Activated CD8-positive, alpha-beta memory T cell treated with anti-CD3 and anti-CD28 coated beads, Interleukin-2, amount 50 U/mL, for 1 hour (primary cell): Measurements from ENCODE around the gene TMEM150C.
"Not testable (repeated sequence)": the region's sequence is repeated elsewhere in the genome, so short reads cannot be mapped to it uniquely, and the experiment has no call there.

Experiments used
- DNase-seq: peaks from one replicate; pipeline ENCODE4 v3.0.0-alpha.2; 2020; ENCODE audit errors: extremely low read depth

Gene TMEM150C

GRCh38 chr4:82473621-82474164, 88.1 kb downstream of the TMEM150C start:
- DNase-seq, result no peak

- not testable (repeated sequence) for DNase-seq
Measured at GRCh38 chr4:82473080-82473479, 88.7 kb downstream of the TMEM150C start.

GRCh38 chr4:82469791-82470345, 91.9 kb downstream of the TMEM150C start:
- no peak for DNase-seq

GRCh38 chr4:82467471-82467870, 94.3 kb downstream of the TMEM150C start:
- DNase-seq, result no peak

- no peak for DNase-seq
Measured at GRCh38 chr4:82463221-82463620, 98.6 kb downstream of the TMEM150C start.

- peak; percentile 42 for DNase-seq
Measured at GRCh38 chr4:82462415-82462831, 99.4 kb downstream of the TMEM150C start.

GRCh38 chr4:82461710-82462109, 100.1 kb downstream of the TMEM150C start:
- DNase-seq, result no peak

- no peak for DNase-seq
Measured at GRCh38 chr4:82458729-82459128, 103.1 kb downstream of the TMEM150C start.

GRCh38 chr4:82457266-82457665, 104.5 kb downstream of the TMEM150C start:
- no peak for DNase-seq

- DNase-seq, result no peak
Measured at GRCh38 chr4:82452026-82452425, 109.8 kb downstream of the TMEM150C start.

GRCh38 chr4:82450966-82451755, 110.6 kb downstream of the TMEM150C start:
- no peak for DNase-seq

GRCh38 chr4:82447886-82448285, 113.9 kb downstream of the TMEM150C start:
- no peak for DNase-seq

- no peak for DNase-seq
Measured at GRCh38 chr4:82439088-82439487, 122.7 kb downstream of the TMEM150C start.

- no peak for DNase-seq
Measured at GRCh38 chr4:82437285-82438005, 124.3 kb downstream of the TMEM150C start.

GRCh38 chr4:82436780-82437179, 125.0 kb downstream of the TMEM150C start:
- no peak for DNase-seq

- DNase-seq, result no peak
Measured at GRCh38 chr4:82436130-82436529, 125.7 kb downstream of the TMEM150C start.

GRCh38 chr4:82434949-82435348, 126.8 kb downstream of the TMEM150C start:
- DNase-seq, result no peak

GRCh38 chr4:82433791-82434190, 128.0 kb downstream of the TMEM150C start:
- no peak for DNase-seq
